ENCODE data around the gene PTPN20. TPM values are rescaled to one million over a fixed set of nuclear protein-coding genes. Genes with fewer than 3 reads are reported as not detected.

The PTPN20 gene
- total and polyA plus RNA-seq, 8 donors, result 0.37 to 15.2 (median 1.6) TPM; not detected in 2

DNA sequence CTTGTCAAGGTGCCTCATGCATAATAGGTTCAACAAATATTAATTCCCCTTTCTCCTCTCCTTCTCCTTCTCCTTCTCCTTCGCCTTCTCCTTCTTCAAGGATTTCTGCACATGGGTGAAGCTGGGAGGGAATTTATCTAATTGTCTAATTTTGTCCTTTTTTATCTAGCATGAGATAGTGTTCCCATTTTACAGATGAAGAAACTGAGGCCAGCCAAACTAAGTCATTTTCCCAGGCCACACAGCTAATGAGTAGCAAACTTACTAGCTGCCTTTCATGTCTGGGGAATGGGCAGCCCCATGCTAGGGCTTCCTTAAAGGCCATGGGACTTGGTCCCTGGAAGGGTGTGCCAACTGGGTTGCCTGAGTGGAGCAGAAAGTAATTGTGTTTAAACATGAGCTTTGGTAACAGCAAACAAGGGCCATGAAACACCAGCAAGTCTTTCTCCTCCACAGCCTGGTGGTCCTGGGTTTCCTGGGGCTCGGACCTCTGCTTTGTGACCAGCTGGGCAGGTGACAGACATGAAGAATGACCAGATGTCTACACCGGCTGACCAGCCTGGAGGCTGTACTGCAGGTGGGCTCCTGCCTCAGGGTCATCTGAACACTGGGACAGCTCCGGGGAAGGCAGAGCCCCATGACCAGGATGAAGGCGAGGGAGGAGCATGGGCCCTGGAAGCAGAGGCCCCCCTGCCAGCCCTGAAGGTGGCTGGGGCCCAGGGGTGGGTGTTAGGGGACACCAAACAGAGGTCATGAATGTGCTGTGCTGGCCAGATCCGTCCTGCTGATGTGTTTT lies 138.0 kb downstream of the PTPN20 start:
- Histone ChIP-seq H3K4me3 (no peak overlapping the region), H3K27ac (no peak overlapping the region), H3K4me1 (peaks cover 0 to 7% (median 0%) of the 10 kb centered on the region in 4 donors), H3K9me3 (no peaks in the 10 kb centered on the region), H3K36me3 (no peaks in the 10 kb centered on the region), H3K27me3 (peaks cover 0 to 3% (median 0%) of the 10 kb centered on the region in 3 donors)
- WGBS, 5 donors, result 67 to 76% (median 68%) methylated on average over 6 of the region's 6 CpGs
- intact Hi-C loops (cut with DNase I; ENCODE audit: low total_unique reads), result no loop called here
- DNase-seq, result peak in 1 of 2 donors; percentile 17
- TF ChIP-seq POLR2AphosphoS5 (IDR thresholded peaks at IDR 0.05) (no peak), CTCF (IDR thresholded peaks at IDR 0.05) (no peak), EP300 (IDR thresholded peaks at IDR 0.05) (no peak), POLR2A (IDR thresholded peaks at IDR 0.05) (no peak)

DNA sequence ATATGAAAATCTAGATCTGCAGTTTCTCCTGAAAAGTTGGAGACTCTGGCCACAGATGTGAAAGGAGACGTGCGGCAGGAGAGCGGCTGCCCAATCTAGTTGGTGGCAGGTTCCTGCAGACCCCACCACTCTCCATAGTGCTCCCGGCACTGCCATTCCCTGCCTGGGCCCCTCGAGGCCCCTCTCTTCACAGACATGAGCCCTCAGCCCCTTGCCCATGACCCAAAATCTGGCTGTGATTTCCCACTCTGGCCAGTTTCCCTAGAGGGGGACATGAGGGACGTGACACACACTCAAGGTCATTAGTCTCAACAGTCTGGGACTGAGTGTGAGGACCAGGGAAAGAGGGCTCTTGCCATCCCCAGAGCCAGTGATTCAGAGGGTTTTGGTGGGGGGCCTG lies 138.7 kb downstream of the PTPN20 start:
- Histone ChIP-seq H3K27ac (no peak overlapping the region), H3K4me3 (no peak overlapping the region), H3K36me3 (no peaks in the 10 kb centered on the region), H3K9me3 (no peaks in the 10 kb centered on the region), H3K4me1 (peaks cover 0 to 7% (median 0%) of the 10 kb centered on the region in 4 donors), H3K27me3 (peaks cover 0 to 3% (median 0%) of the 10 kb centered on the region in 3 donors)
- DNase-seq, result peak in 1 of 2 donors; percentile 5
- 73 to 86% (median 84%) methylated on average over 5 to 6 of the region's 6 CpGs for WGBS, 5 donors
- intact Hi-C loops (cut with DNase I; ENCODE audit: low total_unique reads), result loop anchor here (5.0 kb wide), 1 partner anchor 262 kb away; no protein-coding TSS in a partner anchor
- TF ChIP-seq POLR2AphosphoS5 (IDR thresholded peaks at IDR 0.05) (no peak), POLR2A (IDR thresholded peaks at IDR 0.05) (no peak), EP300 (IDR thresholded peaks at IDR 0.05) (no peak), CTCF (IDR thresholded peaks at IDR 0.05) (no peak)

DNA sequence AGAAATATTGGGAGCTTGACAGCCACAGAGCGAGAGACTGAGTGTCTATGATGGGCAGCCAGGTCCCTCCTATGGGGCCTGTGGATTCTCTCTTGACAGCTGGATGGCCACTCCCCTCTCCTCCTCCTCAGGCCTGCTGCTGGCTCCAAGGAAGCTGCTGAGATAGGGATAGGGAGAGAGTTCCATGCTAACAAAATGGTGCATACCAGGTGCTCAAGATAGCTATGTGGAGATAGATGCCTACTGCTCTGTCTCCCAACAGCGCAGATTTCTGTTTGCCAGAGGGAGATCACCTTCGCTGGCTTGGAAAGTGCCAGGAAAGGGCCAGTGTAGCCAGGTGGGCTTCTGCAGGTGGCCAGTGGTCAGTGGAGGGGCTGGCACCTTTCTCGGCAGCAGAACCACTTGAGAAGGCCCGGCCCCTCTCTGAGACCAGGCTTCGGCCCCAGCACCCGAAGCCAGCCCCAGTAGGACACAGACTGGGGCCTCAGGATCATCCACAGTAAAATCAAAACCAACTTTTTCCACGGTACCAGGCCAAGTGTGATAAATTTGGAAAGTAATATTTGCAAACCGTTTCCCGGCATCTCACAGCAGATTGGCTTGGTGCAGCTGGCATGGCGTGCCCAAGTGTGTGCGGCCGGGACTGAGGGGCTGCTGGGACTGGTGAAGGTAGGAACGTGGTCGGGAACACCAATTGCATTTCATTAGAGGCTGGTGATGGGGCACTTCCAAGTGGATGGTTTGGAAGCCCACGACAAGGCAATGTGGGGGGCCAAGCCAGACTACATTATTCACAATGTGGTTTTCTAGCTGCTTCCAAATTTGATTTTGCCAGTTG lies 139.6 kb downstream of the PTPN20 start:
- Histone ChIP-seq H3K9me3 (no peaks in the 10 kb centered on the region), H3K4me3 (no peak overlapping the region), H3K27me3 (peaks cover 0 to 3% (median 0%) of the 10 kb centered on the region in 3 donors), H3K36me3 (no peaks in the 10 kb centered on the region), H3K4me1 (peaks cover 0 to 7% (median 0%) of the 10 kb centered on the region in 4 donors), H3K27ac (no peak overlapping the region)
- intact Hi-C loops (cut with DNase I; ENCODE audit: low total_unique reads), result loop anchor here (5.0 kb wide), 1 partner anchor 261 kb away; no protein-coding TSS in a partner anchor
- no peak for TF ChIP-seq EP300 (IDR thresholded peaks at IDR 0.05)
- TF ChIP-seq CTCF (IDR thresholded peaks at IDR 0.05), result no peak
- TF ChIP-seq POLR2A (IDR thresholded peaks at IDR 0.05), result no peak
- TF ChIP-seq POLR2AphosphoS5 (IDR thresholded peaks at IDR 0.05), result no peak
- peak; percentile 21 to 40 for DNase-seq
- 87 to 92% (median 88%) methylated on average over 15 to 16 of the region's 16 CpGs for WGBS, 5 donors

DNA sequence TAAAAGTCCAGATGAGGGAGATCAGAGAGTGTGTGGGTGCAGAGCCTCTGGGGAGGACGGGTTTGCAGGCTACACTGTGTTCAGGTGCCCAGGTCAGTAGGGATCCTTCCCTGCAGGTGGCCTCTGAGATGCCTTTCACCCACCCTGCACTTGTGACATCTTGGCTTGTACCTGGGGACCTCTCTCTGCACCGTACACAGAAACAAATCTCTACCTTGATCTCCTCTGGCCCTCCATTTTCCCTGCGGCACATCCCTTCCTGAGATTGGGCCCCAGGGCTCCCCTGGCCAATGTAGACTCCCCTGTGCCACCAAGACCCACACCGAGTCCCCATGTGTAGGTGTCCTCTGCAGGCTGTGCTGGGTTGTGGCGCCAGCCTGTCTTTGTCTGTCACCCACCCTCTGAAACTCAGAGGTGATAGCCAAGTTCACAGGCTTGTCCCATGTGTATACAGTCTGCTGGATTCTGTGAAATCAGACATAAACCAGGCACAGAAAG lies 140.6 kb downstream of the PTPN20 start:
- 74 to 91% (median 87%) methylated on average over 5 of the region's 5 CpGs for WGBS, 5 donors
- Histone ChIP-seq H3K9me3 (no peaks in the 10 kb centered on the region), H3K27ac (no peak overlapping the region), H3K4me3 (no peak overlapping the region), H3K4me1 (peaks cover 0 to 7% (median 0%) of the 10 kb centered on the region in 4 donors), H3K36me3 (no peaks in the 10 kb centered on the region), H3K27me3 (peaks cover 0 to under 1% (median 0%) of the 10 kb centered on the region in 3 donors)
- peak in 1 of 2 donors; percentile 8 for DNase-seq
- intact Hi-C loops (cut with DNase I; ENCODE audit: low total_unique reads), result loop anchor here (5.0 kb wide), 1 partner anchor 261 kb away; no protein-coding TSS in a partner anchor
- TF ChIP-seq CTCF (IDR thresholded peaks at IDR 0.05), result no peak
- no peak for TF ChIP-seq EP300 (IDR thresholded peaks at IDR 0.05)
- no peak for TF ChIP-seq POLR2AphosphoS5 (IDR thresholded peaks at IDR 0.05)
- TF ChIP-seq POLR2A (IDR thresholded peaks at IDR 0.05), result no peak
